ENCODE results near the gene GLT8D1.

DNA sequence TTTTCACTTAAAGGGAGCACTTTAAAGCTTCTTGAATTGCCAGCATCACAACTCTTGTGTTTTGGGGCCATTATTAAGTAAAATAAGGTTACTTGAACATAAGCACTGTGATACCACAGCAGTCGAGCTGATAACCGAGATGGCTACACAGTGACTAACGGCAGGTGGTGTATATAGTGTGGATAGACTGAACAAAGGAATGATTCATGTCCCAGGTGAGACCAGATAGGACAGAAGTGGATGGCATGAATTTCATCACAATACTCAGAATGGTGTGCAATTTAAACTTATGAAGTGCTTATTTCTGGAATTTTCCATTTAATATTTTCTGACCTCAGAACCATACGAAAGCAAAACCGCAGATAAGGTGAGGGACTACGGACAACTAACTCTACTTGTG lies 60.0 kb downstream of the GLT8D1 start:
- no peak for TF ChIP-seq TAF1 (IDR thresholded peaks at IDR 0.05; ENCODE audit: borderline replicate concordance, low read depth, low read length)
- no peak for TF ChIP-seq POLR2A (IDR thresholded peaks at IDR 0.05; ENCODE audit: low read depth, low read length)
- TF ChIP-seq POLR2AphosphoS5 (IDR thresholded peaks at IDR 0.05; ENCODE audit: low read depth, low read length): no peak
